A673 (cell line): Measurements from ENCODE around the gene SF3B1. TPM values are rescaled to one million over a fixed set of nuclear protein-coding genes. Genes with fewer than 3 reads are reported as not detected.

ENCODE experiments used
- BruUV-seq: library from RNA; stranded (reverse); fragments of 400-500 nt; replicated peaks from 2 replicates; lab custom pipeline; 2021; lab: Mats Ljungman, UMichigan
- CTCF ChIA-PET: fragments of 300-600 bp; sonication (Branson Sonifier 250); formaldehyde crosslinking; loops from one replicate; lab custom pipeline; 2022; ENCODE audit warnings: antibody characterized with exemption; lab: Charles Lee
- POLR2A ChIA-PET: fragments of 300-600 bp; sonication (Branson Sonifier 250); formaldehyde crosslinking; loops from one replicate; lab custom pipeline; 2022; ENCODE audit warnings: antibody characterized with exemption; ENCODE audit not compliant: low non-redundant PET; lab: Charles Lee
- DNase-seq: peaks from one replicate; pipeline ENCODE4 v3.0.0-alpha.2; 2015; ENCODE audit warnings: low spot score
- H3K27ac ChIP-seq: fragments of 200-600 bp; sonication (generic); 2 replicates; pipeline ENCODE4 v1.5.1; 2016; ENCODE audit warnings: mixed run types, low read depth, mild to moderate bottlenecking, mixed read lengths, antibody characterized with exemption, low read length; ENCODE audit not compliant: poor library complexity, severe bottlenecking
- H3K27me3 ChIP-seq: fragments of 200-600 bp; sonication (generic); replicated peaks from 2 replicates; pipeline ENCODE4 v1.6.1; 2017; ENCODE audit warnings: mixed run types, low read depth, mild to moderate bottlenecking, mixed read lengths, antibody characterized with exemption, low read length; ENCODE audit not compliant: insufficient read depth, poor library complexity
- H3K36me3 ChIP-seq: fragments of 200-600 bp; sonication (generic); 2 replicates; pipeline ENCODE4 v1.6.1; 2016; ENCODE audit warnings: mixed run types, mild to moderate bottlenecking, mixed read lengths, antibody characterized with exemption, low read length; ENCODE audit not compliant: insufficient read depth, poor library complexity, severe bottlenecking
- H3K4me1 ChIP-seq: fragments of 200-600 bp; sonication (generic); 2 replicates; pipeline ENCODE4 v1.6.1; 2017; ENCODE audit warnings: mixed run types, mild to moderate bottlenecking, mixed read lengths, antibody characterized with exemption, low read length; ENCODE audit not compliant: insufficient read depth, poor library complexity, severe bottlenecking
- H3K4me3 ChIP-seq: fragments of 200-600 bp; sonication (generic); 2 replicates; pipeline ENCODE4 v1.5.1; 2016; ENCODE audit warnings: low read depth, mixed run types, mild to moderate bottlenecking, mixed read lengths, low read length; ENCODE audit not compliant: poor library complexity, severe bottlenecking
- H3K9me3 ChIP-seq: fragments of 200-600 bp; sonication (generic); 2 replicates; pipeline ENCODE4 v1.6.1; 2016; ENCODE audit warnings: mixed run types, low read depth, mild to moderate bottlenecking, mixed read lengths, antibody characterized with exemption, low read length; ENCODE audit not compliant: poor library complexity, severe bottlenecking
- CTCF ChIP-seq: fragments of 300-800, 200-600 bp; sonication (generic); conservative IDR thresholded peaks from 2 replicates; pipeline ENCODE4 v1.5.1; 2017; ENCODE audit warnings: low read depth, mild to moderate bottlenecking, antibody characterized with exemption, low read length, moderate library complexity, mixed read lengths
- EZH2 ChIP-seq: fragments of 200-600 bp; sonication (generic); IDR thresholded peaks from 2 replicates; pipeline ENCODE4 v1.6.1; 2017; ENCODE audit warnings: borderline replicate concordance, low read depth, mild to moderate bottlenecking, mixed read lengths, antibody characterized with exemption, low read length; ENCODE audit not compliant: poor library complexity, severe bottlenecking
- intact Hi-C: fragments of 100-400 bp; cut with micrococcal nuclease; formaldehyde crosslinking; loops from one replicate; pipeline ENCODE4 v1.10.0; 2022; ENCODE audit not compliant: unreplicated experiment
- total RNA-seq: library from RNA; stranded (reverse); gene quantifications from 2 replicates; pipeline ENCODE4 v1.2.3, GENCODE V29; 2021

Gene SF3B1
- total RNA-seq, 1 experiment from 2014 or later = 287 TPM

DNA sequence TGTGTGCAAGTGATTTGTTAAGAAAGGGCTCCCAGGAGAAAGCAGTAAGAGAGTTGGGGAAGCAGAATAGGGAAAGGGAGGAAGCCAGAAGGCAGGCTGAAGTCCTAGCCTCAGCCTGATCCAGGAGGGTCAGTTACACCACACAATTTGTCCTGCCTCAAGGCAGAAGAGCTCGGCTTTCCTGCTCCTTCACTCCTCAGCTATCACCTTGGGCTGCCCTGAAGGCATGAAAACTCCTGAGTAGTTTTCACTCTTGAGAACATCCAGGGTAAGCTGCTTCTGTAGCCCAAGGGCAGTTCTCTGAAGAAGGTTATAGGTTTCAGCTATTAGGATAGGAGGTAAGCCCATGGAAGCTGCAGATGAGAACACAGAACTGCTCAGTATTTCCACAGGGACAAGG, 76.8 kb downstream of the SF3B1 start:
- ChIA-PET POLR2A (no interaction called here), CTCF (no interaction called here)
- H3K4me3 ChIP-seq = no peak overlapping the region
- H3K36me3 ChIP-seq = no peaks in the 10 kb centered on the region
- H3K27me3 ChIP-seq = no peaks in the 10 kb centered on the region
- no peaks in the 10 kb centered on the region for H3K9me3 ChIP-seq
- no peak overlapping the region for H3K27ac ChIP-seq
- no peak for DNase-seq
- intact Hi-C loops = no loop called here
- TF ChIP-seq CTCF (no peak), EZH2 (no peak)
- no TSS peak for BruUV-seq
- no peaks in the 10 kb centered on the region for H3K4me1 ChIP-seq

DNA sequence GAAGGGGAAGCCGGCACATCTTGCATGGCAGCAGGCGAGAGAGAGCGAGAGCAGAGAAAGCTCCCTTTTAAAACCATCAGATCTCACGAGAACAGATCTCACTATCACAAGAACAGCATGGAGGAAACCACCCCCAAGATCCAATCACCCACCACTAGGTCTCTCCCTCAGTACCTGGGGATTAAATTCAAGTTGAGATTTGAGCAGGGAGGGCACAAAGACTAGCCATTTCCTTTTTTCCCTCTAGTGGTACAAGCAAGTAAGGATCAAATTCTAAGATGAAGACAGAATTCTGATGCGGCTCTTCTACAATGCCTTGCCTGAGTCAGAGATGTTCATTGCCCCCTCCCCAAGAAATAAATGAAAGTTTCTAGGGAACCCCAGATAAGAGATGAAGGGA, 78.7 kb downstream of the SF3B1 start:
- ChIA-PET POLR2A (no interaction called here), CTCF (no interaction called here)
- Histone ChIP-seq H3K27me3 (no peaks in the 10 kb centered on the region), H3K27ac (no peak overlapping the region), H3K4me1 (no peaks in the 10 kb centered on the region), H3K9me3 (no peaks in the 10 kb centered on the region), H3K36me3 (no peaks in the 10 kb centered on the region), H3K4me3 (no peak overlapping the region)
- intact Hi-C loops = no loop called here
- DNase-seq = peak; percentile 44
- TF ChIP-seq EZH2 (no peak), CTCF (peak; percentile 45)
- BruUV-seq = no TSS peak

- Histone ChIP-seq H3K4me1 (no peaks in the 10 kb centered on the region), H3K4me3 (no peak overlapping the region), H3K9me3 (no peaks in the 10 kb centered on the region), H3K36me3 (no peaks in the 10 kb centered on the region), H3K27me3 (no peaks in the 10 kb centered on the region), H3K27ac (no peak overlapping the region)
- no peak for DNase-seq
- POLR2A ChIA-PET = no interaction called here
- no TSS peak for BruUV-seq
- CTCF ChIA-PET = no interaction called here
- intact Hi-C loops = no loop called here
- TF ChIP-seq CTCF (no peak), EZH2 (no peak)
These were observed 80.7 kb downstream of the SF3B1 start for GRCh38 chr2:197354169-197354558.
